Activated naive CD8-positive, alpha-beta T cell treated with anti-CD3 and anti-CD28 coated beads for 36 hours (primary cell): ENCODE measurements around the gene GPR6. TPM values are rescaled to one million over a fixed set of nuclear protein-coding genes. Genes with fewer than 3 reads are reported as not detected.

Experiments used
- DNase-seq: peaks from one replicate; pipeline ENCODE4 v3.0.0; 2021
- H3K27ac Mint-ChIP-seq: one replicate; pipeline ENCODE4 v1.8.0; 2022; ENCODE audit warnings: mild to moderate bottlenecking, moderate library complexity, mixed read lengths
- H3K27me3 Mint-ChIP-seq: one replicate; pipeline ENCODE4 v1.8.0; 2022; ENCODE audit warnings: mild to moderate bottlenecking, mixed read lengths
- H3K36me3 Mint-ChIP-seq: one replicate; pipeline ENCODE4 v1.8.0; 2021; ENCODE audit warnings: mild to moderate bottlenecking, mixed read lengths
- H3K4me1 Mint-ChIP-seq: one replicate; pipeline ENCODE4 v1.8.0; 2021; ENCODE audit warnings: mixed read lengths
- H3K4me3 Mint-ChIP-seq: one replicate; pipeline ENCODE4 v1.8.0; 2022; ENCODE audit warnings: mild to moderate bottlenecking, moderate library complexity, mixed read lengths
- H3K9me3 Mint-ChIP-seq: one replicate; pipeline ENCODE4 v1.8.0; 2022; ENCODE audit warnings: mixed read lengths
- total RNA-seq, 2 experiments: library from RNA; stranded (reverse); gene quantifications; one replicate each; pipeline ENCODE4 v1.2.3, GENCODE V29; 2021

Gene GPR6, protein sequence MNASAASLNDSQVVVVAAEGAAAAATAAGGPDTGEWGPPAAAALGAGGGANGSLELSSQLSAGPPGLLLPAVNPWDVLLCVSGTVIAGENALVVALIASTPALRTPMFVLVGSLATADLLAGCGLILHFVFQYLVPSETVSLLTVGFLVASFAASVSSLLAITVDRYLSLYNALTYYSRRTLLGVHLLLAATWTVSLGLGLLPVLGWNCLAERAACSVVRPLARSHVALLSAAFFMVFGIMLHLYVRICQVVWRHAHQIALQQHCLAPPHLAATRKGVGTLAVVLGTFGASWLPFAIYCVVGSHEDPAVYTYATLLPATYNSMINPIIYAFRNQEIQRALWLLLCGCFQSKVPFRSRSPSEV
- not detected for total RNA-seq

DNA sequence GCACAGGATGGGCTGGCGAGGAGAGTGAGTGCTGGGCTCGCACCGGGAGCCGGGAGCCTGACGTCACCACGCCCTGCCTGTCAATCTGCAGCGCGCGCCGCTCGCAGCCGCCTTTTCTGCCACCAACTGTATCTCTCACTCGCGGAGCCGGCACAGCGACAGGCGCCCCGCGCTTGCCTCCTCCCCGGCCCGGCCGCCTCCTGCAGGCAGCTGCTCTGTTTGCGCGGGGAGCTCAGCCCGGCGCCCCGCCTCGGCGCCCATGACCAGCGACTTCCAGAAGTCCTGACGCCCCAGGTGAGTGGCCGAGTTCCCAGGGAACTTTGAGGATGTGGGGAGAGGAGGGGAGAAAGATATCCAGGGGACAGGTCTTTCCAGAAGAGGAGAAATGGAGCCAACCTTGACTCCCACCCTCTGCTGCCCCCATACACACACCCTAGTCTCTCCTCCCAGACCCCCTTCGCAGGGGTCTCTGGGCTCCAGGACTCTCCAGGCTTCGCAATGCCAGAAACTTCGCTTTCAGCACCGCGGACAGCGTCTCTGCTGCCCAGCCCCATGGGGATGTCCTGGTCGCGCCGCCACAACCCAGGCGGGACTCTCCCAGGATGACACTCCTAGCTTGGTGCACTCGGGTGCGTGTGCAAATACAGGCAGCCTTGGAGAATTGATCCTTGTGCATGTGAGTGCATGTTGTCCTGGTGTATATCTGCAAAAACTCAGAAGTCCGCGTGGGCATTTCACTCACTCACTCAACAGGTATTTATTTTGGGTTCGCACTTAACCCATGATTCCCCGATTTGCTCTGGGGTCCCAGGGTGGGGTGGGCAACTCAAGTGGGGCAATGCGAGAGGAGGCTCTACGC lies at the start of gene GPR6:
Gene GPR6 (plus strand): TSS at position 138 of the 859 bp plus-strand sequence. CDS start 802 bp downstream, outside the sequence.
- Mint-ChIP-seq H3K27me3 (peaks cover 72% of the 10 kb centered on the region), H3K4me3 (no peak within 1 kb of the TSS), H3K27ac (no peak within 1 kb of the TSS), H3K4me1 (peaks cover 2% of the 10 kb centered on the region), H3K36me3 (peaks cover 3% of the 10 kb centered on the region), H3K9me3 (peaks cover 5% of the 10 kb centered on the region)
- peak; percentile 57 for DNase-seq

- no peak overlapping the region for H3K27ac Mint-ChIP-seq
These were observed 43.8 kb upstream of the GPR6 start for GRCh38 chr6:109934293-109934692.

GRCh38 chr6:109939654-109940053 lies 38.5 kb upstream of the GPR6 start:
- no peak overlapping the region for H3K27ac Mint-ChIP-seq
- DNase-seq = no peak
- H3K4me3 Mint-ChIP-seq = no peak overlapping the region
- H3K27me3 Mint-ChIP-seq = peaks cover 12% of the 10 kb centered on the region
- no peaks in the 10 kb centered on the region for H3K4me1 Mint-ChIP-seq
- H3K9me3 Mint-ChIP-seq = peaks cover 5% of the 10 kb centered on the region
- no peaks in the 10 kb centered on the region for H3K36me3 Mint-ChIP-seq

More at GRCh38 chr6:109934293-109934692, 43.8 kb upstream of the GPR6 start:
- no peak for DNase-seq
- Mint-ChIP-seq H3K9me3 (peaks cover 5% of the 10 kb centered on the region), H3K4me3 (no peak overlapping the region), H3K27me3 (no peaks in the 10 kb centered on the region), H3K4me1 (no peaks in the 10 kb centered on the region), H3K36me3 (no peaks in the 10 kb centered on the region)

DNA sequence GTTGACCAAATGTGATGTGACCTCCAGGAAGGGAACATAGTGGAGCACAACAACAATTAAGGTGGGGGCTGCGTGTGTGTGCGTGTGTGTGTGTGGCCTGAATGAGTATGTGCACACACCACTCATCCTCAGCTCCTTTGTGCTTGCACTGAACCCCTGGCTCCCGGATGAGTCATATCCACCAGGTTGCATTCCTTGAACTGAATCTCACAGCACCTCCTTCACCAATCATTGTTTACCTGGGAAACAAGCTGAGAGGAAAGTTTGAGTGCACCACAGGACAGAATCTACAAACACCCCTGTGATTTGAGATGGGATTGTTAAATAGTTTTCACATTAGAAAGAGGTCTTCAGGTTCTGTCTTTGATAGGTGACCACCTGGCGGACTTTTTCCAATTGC lies 33.7 kb upstream of the GPR6 start:
- Mint-ChIP-seq H3K4me1 (no peaks in the 10 kb centered on the region), H3K27ac (no peak overlapping the region), H3K4me3 (no peak overlapping the region), H3K27me3 (peaks cover 25% of the 10 kb centered on the region), H3K36me3 (no peaks in the 10 kb centered on the region), H3K9me3 (no peaks in the 10 kb centered on the region)
- DNase-seq = no peak

DNA sequence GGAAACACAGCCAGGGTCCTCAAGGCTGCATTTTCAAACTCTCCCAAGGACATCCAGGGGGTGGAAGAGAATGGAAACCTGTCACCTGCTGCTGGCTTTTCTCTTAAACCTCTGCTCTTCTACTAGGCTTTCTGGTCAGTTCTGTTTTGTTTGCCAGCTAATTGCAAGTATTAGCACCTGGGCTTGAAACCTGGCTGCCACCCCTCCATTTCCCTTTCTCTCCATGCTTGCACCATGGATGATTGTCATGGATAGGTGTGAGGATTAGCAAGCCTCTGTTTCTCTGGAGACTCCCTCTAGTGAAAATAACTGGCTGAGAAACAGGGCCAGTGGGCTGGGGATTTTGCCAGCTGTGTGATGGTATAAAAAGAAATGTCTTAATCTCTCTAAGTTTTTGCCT lies 33.0 kb upstream of the GPR6 start:
- no peak for DNase-seq
- Mint-ChIP-seq H3K27ac (no peak overlapping the region), H3K4me1 (no peaks in the 10 kb centered on the region), H3K9me3 (no peaks in the 10 kb centered on the region), H3K36me3 (no peaks in the 10 kb centered on the region), H3K4me3 (no peak overlapping the region), H3K27me3 (peaks cover 28% of the 10 kb centered on the region)

- no peaks in the 10 kb centered on the region for H3K4me1 Mint-ChIP-seq
- no peaks in the 10 kb centered on the region for H3K36me3 Mint-ChIP-seq
- no peak for DNase-seq
- peaks cover 21% of the 10 kb centered on the region for H3K27me3 Mint-ChIP-seq
- peaks cover 3% of the 10 kb centered on the region for H3K9me3 Mint-ChIP-seq
- no peak overlapping the region for H3K4me3 Mint-ChIP-seq
- H3K27ac Mint-ChIP-seq = no peak overlapping the region
These were observed 31.1 kb upstream of the GPR6 start for GRCh38 chr6:109946979-109947378.

DNA sequence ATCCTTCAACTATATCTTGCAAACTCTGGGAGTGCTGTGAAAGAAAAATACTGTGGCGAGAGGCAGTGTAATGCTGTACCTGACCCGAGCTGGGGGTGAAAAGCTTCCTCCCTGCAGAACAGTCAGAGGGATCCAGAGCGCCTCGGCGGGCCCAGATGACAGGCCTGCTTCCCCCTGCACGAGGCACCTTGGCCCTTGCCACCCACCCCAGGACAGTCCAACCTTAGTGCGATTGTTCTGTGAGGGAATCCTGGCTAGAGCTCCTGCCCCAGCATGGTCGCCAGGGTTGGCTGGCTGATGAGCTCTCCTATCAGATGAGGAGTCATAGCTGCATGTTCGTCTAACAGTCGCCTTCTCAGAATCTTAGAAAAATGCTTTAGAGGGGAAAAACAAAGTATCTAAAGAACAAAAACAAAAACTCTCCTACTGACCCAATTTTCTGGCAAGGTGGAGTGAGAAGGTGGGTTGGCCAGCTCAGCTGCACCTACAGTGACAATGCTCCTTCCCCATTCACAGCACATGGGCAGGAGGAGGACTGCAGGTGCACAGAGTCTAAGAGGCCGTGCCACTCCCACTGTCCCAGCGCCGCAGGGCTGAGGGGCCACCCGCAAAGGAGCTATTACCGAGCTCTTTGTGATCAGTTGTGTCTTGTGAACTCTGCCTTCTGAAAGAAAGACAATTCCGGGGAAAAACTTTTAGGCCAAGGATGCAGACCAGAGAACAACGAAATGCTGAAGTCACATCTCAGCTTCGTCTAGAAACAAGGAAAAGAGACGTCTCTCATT lies 28.6 kb upstream of the GPR6 start:
- Mint-ChIP-seq H3K27ac (no peak overlapping the region), H3K36me3 (no peaks in the 10 kb centered on the region), H3K4me1 (no peaks in the 10 kb centered on the region), H3K4me3 (no peak overlapping the region), H3K9me3 (peaks cover 4% of the 10 kb centered on the region), H3K27me3 (peaks cover 16% of the 10 kb centered on the region)
- no peak for DNase-seq

DNA sequence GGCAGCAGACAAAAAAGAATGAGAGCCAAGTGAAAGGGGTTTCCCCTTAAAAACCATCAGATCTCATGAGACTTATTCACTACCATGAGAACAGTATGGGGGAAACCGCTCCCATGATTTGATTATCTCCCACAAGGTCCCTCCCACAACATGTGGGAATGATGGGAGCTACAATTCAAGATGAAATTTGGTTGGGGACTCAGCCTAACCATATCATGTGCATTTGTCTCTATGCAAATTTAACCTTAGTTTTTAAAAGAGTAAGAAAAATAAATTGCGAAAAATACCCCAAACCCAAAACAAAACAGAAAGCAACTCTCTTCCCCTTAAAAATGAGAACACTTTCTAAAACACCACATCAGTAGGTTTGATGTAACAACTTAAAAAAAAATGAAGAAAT lies 22.6 kb upstream of the GPR6 start:
- DNase-seq = no peak
- peaks cover 6% of the 10 kb centered on the region for H3K27me3 Mint-ChIP-seq
- no peaks in the 10 kb centered on the region for H3K36me3 Mint-ChIP-seq
- no peak overlapping the region for H3K4me3 Mint-ChIP-seq
- H3K27ac Mint-ChIP-seq = no peak overlapping the region
- no peaks in the 10 kb centered on the region for H3K4me1 Mint-ChIP-seq
- peaks cover 8% of the 10 kb centered on the region for H3K9me3 Mint-ChIP-seq

GRCh38 chr6:109958626-109959025 lies 19.5 kb upstream of the GPR6 start:
- Mint-ChIP-seq H3K4me1 (peaks cover 2% of the 10 kb centered on the region), H3K27me3 (peaks cover 6% of the 10 kb centered on the region), H3K4me3 (no peak overlapping the region), H3K27ac (no peak overlapping the region), H3K9me3 (peaks cover 5% of the 10 kb centered on the region), H3K36me3 (no peaks in the 10 kb centered on the region)
- DNase-seq = no peak

GRCh38 chr6:109961611-109962041 lies 16.5 kb upstream of the GPR6 start:
- no peaks in the 10 kb centered on the region for H3K9me3 Mint-ChIP-seq
- H3K4me1 Mint-ChIP-seq = peaks cover 2% of the 10 kb centered on the region
- H3K27me3 Mint-ChIP-seq = peaks cover 6% of the 10 kb centered on the region
- H3K36me3 Mint-ChIP-seq = no peaks in the 10 kb centered on the region
- no peak overlapping the region for H3K27ac Mint-ChIP-seq
- H3K4me3 Mint-ChIP-seq = no peak overlapping the region
- DNase-seq = no peak

GRCh38 chr6:109962271-109962670 lies 15.8 kb upstream of the GPR6 start:
- Mint-ChIP-seq H3K36me3 (no peaks in the 10 kb centered on the region), H3K4me1 (peaks cover 2% of the 10 kb centered on the region), H3K27me3 (peaks cover 2% of the 10 kb centered on the region), H3K4me3 (no peak overlapping the region), H3K9me3 (no peaks in the 10 kb centered on the region), H3K27ac (no peak overlapping the region)
- no peak for DNase-seq

DNA sequence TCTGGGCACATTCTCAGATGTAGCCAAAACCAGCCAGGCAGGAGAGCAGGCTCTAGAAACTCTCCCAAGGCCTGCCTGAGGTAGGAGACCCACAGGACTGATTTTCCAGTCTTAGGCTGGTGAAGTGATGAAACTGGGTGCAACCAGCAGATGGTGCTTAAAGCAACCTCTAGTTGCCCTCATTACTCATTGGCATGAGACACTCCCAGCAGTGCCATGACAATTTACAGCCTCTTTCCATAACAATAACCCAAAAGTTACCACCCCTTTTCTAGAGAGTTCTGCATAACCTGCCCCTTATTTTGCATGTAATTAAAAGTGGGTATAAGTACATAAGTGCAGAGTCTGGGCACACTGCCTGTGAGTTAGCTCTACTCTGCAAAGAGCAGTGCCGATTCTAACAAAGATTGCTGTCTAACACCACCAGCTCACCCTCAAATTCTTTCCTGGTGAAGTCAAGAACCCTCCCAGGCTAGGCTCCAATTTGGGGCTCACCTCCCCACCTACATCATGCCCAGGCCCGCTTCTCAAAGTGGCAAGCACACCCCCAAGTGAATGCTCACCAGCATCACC lies 14.4 kb upstream of the GPR6 start:
- H3K27ac Mint-ChIP-seq = no peak overlapping the region
- H3K36me3 Mint-ChIP-seq = no peaks in the 10 kb centered on the region
- peaks cover 2% of the 10 kb centered on the region for H3K4me1 Mint-ChIP-seq
- no peak for DNase-seq
- H3K27me3 Mint-ChIP-seq = no peaks in the 10 kb centered on the region
- H3K9me3 Mint-ChIP-seq = no peaks in the 10 kb centered on the region
- no peak overlapping the region for H3K4me3 Mint-ChIP-seq

DNA sequence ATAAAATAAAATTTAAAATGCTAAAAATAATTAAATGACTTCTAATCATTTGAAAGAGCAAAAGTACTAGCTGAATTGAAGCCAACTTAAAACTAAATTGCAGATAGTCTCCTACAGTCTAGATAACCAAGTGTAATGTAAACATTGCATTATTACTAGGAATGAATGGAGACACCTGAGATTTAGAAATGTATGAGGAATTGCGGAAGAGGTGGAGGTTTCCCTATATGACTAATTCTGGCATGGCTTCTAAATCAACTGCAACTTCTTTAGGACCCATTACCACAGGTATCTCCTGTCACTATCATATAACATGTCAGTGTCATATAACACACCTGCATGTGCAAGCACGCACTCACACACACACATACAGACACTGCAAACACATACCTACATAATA lies 13.2 kb upstream of the GPR6 start:
- H3K27ac Mint-ChIP-seq = no peak overlapping the region
- no peak for DNase-seq
- H3K9me3 Mint-ChIP-seq = no peaks in the 10 kb centered on the region
- H3K4me1 Mint-ChIP-seq = peaks cover 2% of the 10 kb centered on the region
- no peak overlapping the region for H3K4me3 Mint-ChIP-seq
- peaks cover 6% of the 10 kb centered on the region for H3K27me3 Mint-ChIP-seq
- no peaks in the 10 kb centered on the region for H3K36me3 Mint-ChIP-seq

DNA sequence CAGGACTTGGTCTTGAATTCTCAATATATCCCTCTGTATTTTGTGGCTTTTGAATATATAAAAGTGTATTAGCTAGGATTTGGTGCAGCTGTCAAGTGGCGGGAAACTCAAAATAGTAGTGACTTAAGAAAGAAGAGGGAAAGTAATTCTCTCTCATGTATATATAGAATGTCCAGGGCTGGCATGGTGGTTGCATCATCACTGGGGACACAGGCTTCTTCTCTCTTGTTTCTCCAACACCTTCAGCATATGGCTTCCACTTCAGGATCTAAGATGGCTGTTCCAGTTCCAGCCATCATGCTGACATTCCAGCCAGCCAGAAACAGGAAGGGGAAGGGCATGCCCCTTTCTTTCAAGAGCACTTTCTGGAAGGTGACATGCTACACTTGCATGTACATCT lies 11.8 kb upstream of the GPR6 start:
- H3K27ac Mint-ChIP-seq = no peak overlapping the region
- no peaks in the 10 kb centered on the region for H3K9me3 Mint-ChIP-seq
- H3K4me1 Mint-ChIP-seq = peaks cover 2% of the 10 kb centered on the region
- no peaks in the 10 kb centered on the region for H3K36me3 Mint-ChIP-seq
- DNase-seq = no peak
- peaks cover 12% of the 10 kb centered on the region for H3K27me3 Mint-ChIP-seq
- no peak overlapping the region for H3K4me3 Mint-ChIP-seq

GRCh38 chr6:109977791-109978173 lies 329 bp upstream of the GPR6 start:
- Mint-ChIP-seq H3K27me3 (peaks cover 65% of the 10 kb centered on the region), H3K27ac (no peak overlapping the region), H3K36me3 (peaks cover 3% of the 10 kb centered on the region), H3K4me1 (peaks cover 2% of the 10 kb centered on the region), H3K4me3 (no peak overlapping the region), H3K9me3 (peaks cover 5% of the 10 kb centered on the region)
- DNase-seq = no peak
